K562 (cell line): Measurements from ENCODE around the gene ILF3. TPM values are rescaled to one million over a fixed set of nuclear protein-coding genes. Genes with fewer than 3 reads are reported as not detected.

ENCODE experiments used
- ATAC-seq: fragments of 200-7000 bp; cut with Tn5 transposase; 3 replicates; pipeline ENCODE4 v1.9.1; 2020; ENCODE audit warnings: moderate library complexity
- BruUV-seq: library from RNA; stranded (reverse); fragments of 400-500 nt; replicated peaks from 2 replicates; lab custom pipeline; 2021; lab: Mats Ljungman, UMichigan
- CTCF ChIA-PET: fragments of 300-600 bp; formaldehyde crosslinking; extraction: SDS; loops from one replicate; lab custom pipeline; 2021; ENCODE audit warnings: low intra/inter-chr PET ratio; lab: Yijun Ruan, JAX
- POLR2A ChIA-PET: fragments of 300-600, 350-650 bp; sonication (Branson Sonifier 250); formaldehyde crosslinking; extraction: SDS; loops from one replicate; lab custom pipeline; 2021; ENCODE audit warnings: antibody characterized with exemption, inconsistent platforms; lab: Yijun Ruan, JAX
- DNase-seq, 4 experiments: peaks; one replicate each; pipeline versions ENCODE4 v3.0.0 to v3.0.0-alpha.2; 2011 to 2018; ENCODE audit warnings: low spot score in 3 of 4, mixed read lengths in 3 of 4; ENCODE audit errors: extremely low read depth in 1 of 4
- FAIRE-seq: peaks from 2 replicates; lab custom pipeline; 2011; peaks lifted over from hg19 to GRCh38; lab: Jason Lieb, UNC
- H2AFZ ChIP-seq: 2 replicates; pipeline ENCODE4 v1.6.0; 2011; ENCODE audit warnings: low read depth, low read length, control low read depth, inconsistent platforms
- H3K27ac ChIP-seq: fragments of 200-600 bp; 3 replicates; pipeline ENCODE4 v1.8.0; 2011; ENCODE audit warnings: low read depth, mild to moderate bottlenecking, control low read depth, inconsistent platforms, low read length, moderate library complexity, mixed read lengths; ENCODE audit errors: extremely low read depth
- H3K27me3 ChIP-seq, 2 experiments: fragments of 300-600 bp in 1 of 2; 2 replicates in 1 of 2; 3 replicates in 1 of 2; pipeline versions ENCODE4 v1.6.0 to v1.8.0; 2011; ENCODE audit warnings: inconsistent platforms in 2 of 2, low read length in 2 of 2, mild to moderate bottlenecking in 1 of 2, mixed read lengths in 1 of 2, moderate library complexity in 1 of 2; ENCODE audit not compliant: control insufficient read depth in 2 of 2, insufficient read depth in 2 of 2
- H3K36me3 ChIP-seq: fragments of 300-600 bp; 3 replicates; pipeline ENCODE4 v1.8.0; 2011; ENCODE audit warnings: mild to moderate bottlenecking, low read length, inconsistent platforms; ENCODE audit not compliant: control insufficient read depth, insufficient read depth
- H3K4me1 ChIP-seq, 2 experiments: fragments of 200-600 bp in 1 of 2; replicated peaks in 1 of 2; 2 replicates in 1 of 2; 3 replicates in 1 of 2; pipeline versions ENCODE4 v1.5.1 to v1.8.0; 2011; ENCODE audit warnings: inconsistent platforms in 2 of 2, low read length in 2 of 2, mild to moderate bottlenecking in 1 of 2, mixed read lengths in 1 of 2, moderate library complexity in 1 of 2; ENCODE audit not compliant: control insufficient read depth in 2 of 2, insufficient read depth in 2 of 2
- H3K4me2 ChIP-seq: 2 replicates; pipeline ENCODE4 v1.6.1; 2011; ENCODE audit warnings: low read length, control low read depth, inconsistent platforms, mixed read lengths; ENCODE audit not compliant: insufficient read depth
- H3K4me3 ChIP-seq: fragments of 200-600 bp; sonication (generic), shearing (Covaris generic); 2 replicates; pipeline ENCODE4 v1.5.1; 2016; ENCODE audit warnings: control low read depth, inconsistent platforms
- H3K79me2 ChIP-seq: fragments of 200-600 bp; 3 replicates; pipeline ENCODE4 v1.8.0; 2011; ENCODE audit warnings: low read length, inconsistent platforms; ENCODE audit not compliant: control insufficient read depth, insufficient read depth
- H3K9ac ChIP-seq, 2 experiments: 2 replicates each; pipeline versions ENCODE4 v1.6.0 to v1.6.1; 2011; ENCODE audit warnings: low read depth in 2 of 2, low read length in 2 of 2, control low read depth in 1 of 2, inconsistent platforms in 1 of 2, mild to moderate bottlenecking in 1 of 2, mixed read lengths in 1 of 2; ENCODE audit not compliant: insufficient read depth in 1 of 2
- H3K9me1 ChIP-seq: one replicate; pipeline ENCODE4 v1.6.0; 2011; ENCODE audit warnings: inconsistent platforms, mild to moderate bottlenecking, low read length, moderate library complexity; ENCODE audit not compliant: control insufficient read depth, insufficient read depth
- H3K9me3 ChIP-seq: replicated peaks from 2 replicates; pipeline ENCODE4 v1.5.1; 2011; ENCODE audit warnings: low read depth, low read length, inconsistent platforms; ENCODE audit not compliant: control insufficient read depth, insufficient read depth
- H4K20me1 ChIP-seq: replicated peaks from 2 replicates; pipeline ENCODE4 v1.6.1; 2011; ENCODE audit warnings: low read length, inconsistent platforms, mixed read lengths; ENCODE audit not compliant: control insufficient read depth, insufficient read depth
- CHD1 ChIP-seq: fragments of 200-600 bp; sonication (generic); IDR thresholded peaks from one replicate; pipeline ENCODE4 v1.6.1; 2012; ENCODE audit warnings: mild to moderate bottlenecking, moderate library complexity, low read length, inconsistent platforms
- FOXJ3 ChIP-seq: sonication (generic); formaldehyde crosslinking; IDR thresholded peaks from 2 replicates; pipeline ENCODE4 v1.4.0; 2020; ENCODE audit warnings: mild to moderate bottlenecking, missing genetic modification reagents
- FOXO4 ChIP-seq: fragments of 450-650 bp; formaldehyde crosslinking; IDR thresholded peaks from 2 replicates; pipeline ENCODE4 v1.4.0; 2020; ENCODE audit warnings: mild to moderate bottlenecking, moderate library complexity
- GTF2F1 ChIP-seq: IDR thresholded peaks from 2 replicates; pipeline ENCODE4 v1.6.1; 2011; ENCODE audit warnings: low read depth, low read length, improper control_type of control experiment
- LARP7 ChIP-seq: fragments of 450-650 bp; IDR thresholded peaks from 2 replicates; pipeline ENCODE4 v1.6.1; 2016
- MCM5 ChIP-seq: fragments of 450-650 bp; IDR thresholded peaks from 2 replicates; pipeline ENCODE4 v1.6.1; 2016; ENCODE audit warnings: low read depth
- NRF1 ChIP-seq, 2 experiments: fragments of 450-650 bp; IDR thresholded peaks in 1 of 2; conservative IDR thresholded peaks in 1 of 2; 2 replicates each; pipeline ENCODE4 v1.6.1; 2014; ENCODE audit warnings: mild to moderate bottlenecking in 2 of 2
- SRSF3 ChIP-seq: fragments of 200-400 bp; formaldehyde crosslinking; IDR thresholded peaks from 2 replicates; pipeline ENCODE4 v1.6.1; 2016; ENCODE audit warnings: mild to moderate bottlenecking, low read length, moderate library complexity; ENCODE audit not compliant: insufficient read depth
- TAF7 ChIP-seq: fragments of 450-650 bp; IDR thresholded peaks from 2 replicates; pipeline ENCODE4 v1.6.1; 2016; ENCODE audit warnings: missing genetic modification characterization, missing compliant biosample characterization
- TFAM ChIP-seq: fragments of 250-450 bp; sonication (Bioruptor Pico); conservative IDR thresholded peaks from 2 replicates; pipeline ENCODE4 v1.5.0; 2021; ENCODE audit warnings: mild to moderate bottlenecking, moderate library complexity
- TRIM24 ChIP-seq, 2 experiments: fragments of 450-650 bp; IDR thresholded peaks; 2 replicates each; pipeline ENCODE4 v1.6.1; 2016
- ZNF24 ChIP-seq: fragments of 450-650 bp; IDR thresholded peaks from 2 replicates; pipeline ENCODE4 v1.6.1; 2016
- ZNF408 ChIP-seq: fragments of 250-450 bp; sonication (Bioruptor Pico); IDR thresholded peaks from 2 replicates; pipeline ENCODE4 v1.4.0; 2020; ENCODE audit warnings: low read depth, mild to moderate bottlenecking, moderate library complexity
- ZNF778 ChIP-seq: fragments of 450-650 bp; formaldehyde crosslinking; IDR thresholded peaks from 2 replicates; pipeline ENCODE4 v1.4.0; 2020; ENCODE audit warnings: mild to moderate bottlenecking, moderate library complexity
- WGBS: fragments of 100-300 bp; shearing (Covaris generic); methylation state at CpG from one replicate; pipeline ENCODE4 v1.1.6; 2016; ENCODE audit warnings: low coverage, mixed read lengths; ENCODE audit not compliant: insufficient coverage; ENCODE audit errors: missing lambda C conversion rate; 5-methylcytosine and 5-hydroxymethylcytosine counted together
- in situ Hi-C: fragments of 300-500 bp; cut with MboI; formaldehyde crosslinking; loops from 4 replicates; pipeline ENCODE4 v1.15.0; 2018; ENCODE audit warnings: inconsistent platforms, mixed read lengths
- intact Hi-C: fragments of 100-400 bp; cut with micrococcal nuclease; formaldehyde crosslinking; loops from 2 replicates; pipeline ENCODE4 v1.14.2; 2022
- polyA plus RNA-seq, 8 experiments: library from polyadenylated mRNA; depleted of rRNA in 4 of 8; stranded (reverse) in 5 of 8; unstranded in 3 of 8; fragments of >200 nt; fragmentation: Nextera tagmentation in 2 of 8; fragmentation: Illumina TruSeq in 1 of 8; extraction: Ambion mirVana in 2 of 8; extraction: Trizol in 1 of 8; gene quantifications; 2 replicates each; pipeline versions ENCODE4 v1.2.1 to v1.2.3, GENCODE V29; 2011 to 2014; ENCODE audit warnings: inconsistent platforms in 1 of 8, missing spikeins in 1 of 8
- total RNA-seq, 7 experiments: library from RNA; depleted of rRNA in 6 of 7; stranded (reverse); fragments of >200 nt in 6 of 7; fragmentation: Illumina TruSeq in 2 of 7; extraction: Trizol in 2 of 7; gene quantifications; 2 replicates each; pipeline versions ENCODE4 v1.2.1 to v1.2.3, GENCODE V29; 2011 to 2021; ENCODE audit warnings: low replicate concordance in 1 of 7

ILF3 gene
- total and polyA plus RNA-seq, 9 of the 15 experiments (the other 6 are each of a cell fraction or from before 2014, with no cell fraction given): 26.0 to 453 (median 175) TPM

GRCh38 chr19:10708291-10708690 is 54.1 kb downstream of the ILF3 start:
- in situ Hi-C loops (no loop called here), intact Hi-C loops (no loop called here)
- no peaks in the 10 kb centered on the region for H4K20me1 ChIP-seq
- no peak overlapping the region for H3K4me2 ChIP-seq
- BruUV-seq: no TSS peak
- H3K9me3 ChIP-seq: no peaks in the 10 kb centered on the region
- no peak for FAIRE-seq
- WGBS: 93% methylated on average over 7 of the region's 7 CpGs
- no peak for ATAC-seq
- H3K9me1 ChIP-seq: no peaks in the 10 kb centered on the region
- H3K27me3 ChIP-seq: no peaks in the 10 kb centered on the region
- peaks cover 0 to 13% of the 10 kb centered on the region in 2 experiments; a peak in 2 of 5 replicates for H3K4me1 ChIP-seq
- peaks cover 23% of the 10 kb centered on the region; the same call in 1 of the 3 replicates for H3K36me3 ChIP-seq
- DNase-seq: no peak
- no peak overlapping the region for H3K27ac ChIP-seq
- H2AFZ ChIP-seq: no peak overlapping the region
- TF ChIP-seq MCM5 (no peak), SRSF3 (no peak), CHD1 (no peak), FOXJ3 (CRISPR knock-in tag) (no peak), TFAM (no peak), GTF2F1 (no peak), ZNF408 (CRISPR knock-in tag) (no peak)
- ChIA-PET POLR2A (interaction anchor here (0.9 kb wide), 1 partner anchor 8 kb away, joined by 3 read pairs; no protein-coding TSS in a partner anchor), CTCF (no interaction called here)
- H3K79me2 ChIP-seq: no peaks in the 10 kb centered on the region
- no peak overlapping the region for H3K4me3 ChIP-seq
- no peak overlapping the region for H3K9ac ChIP-seq

- CTCF ChIA-PET: no interaction called here
- TF ChIP-seq NRF1 (conservative IDR thresholded peaks at IDR 0.05 in 1 of 2, IDR thresholded peaks at IDR 0.05 in 1 of 2): no peak
- no peak for TF ChIP-seq TRIM24 (IDR thresholded peaks at IDR 0.05)
- no peak for TF ChIP-seq ZNF778 (CRISPR knock-in tag)
- no peak for TF ChIP-seq LARP7
- TF ChIP-seq TAF7 (tag): no peak
- TF ChIP-seq FOXO4 (CRISPR knock-in tag): no peak
- no peak for TF ChIP-seq ZNF24
- TF ChIP-seq, all 486 proteins: peak for 0
- H3K4me1 ChIP-seq: peaks cover under 1 to 17% of the 10 kb centered on the region in 2 experiments; a peak in 3 of 5 replicates
- H4K20me1 ChIP-seq: no peaks in the 10 kb centered on the region
- no peaks in the 10 kb centered on the region for H3K79me2 ChIP-seq
- H3K36me3 ChIP-seq: peaks cover 28% of the 10 kb centered on the region; the same call in 1 of the 3 replicates
- H2AFZ ChIP-seq: no peak overlapping the region
- no peak overlapping the region for H3K4me2 ChIP-seq
- H3K27ac ChIP-seq: no peak overlapping the region
- DNase-seq: no peak
- no peak overlapping the region for H3K4me3 ChIP-seq
- H3K9me1 ChIP-seq: no peaks in the 10 kb centered on the region
- ATAC-seq: no peak
- intact Hi-C loops (no loop called here), in situ Hi-C loops (no loop called here)
- H3K27me3 ChIP-seq: no peaks in the 10 kb centered on the region
- no peaks in the 10 kb centered on the region for H3K9me3 ChIP-seq
- no peak for FAIRE-seq
- WGBS: 89% methylated on average over 13 of the region's 14 CpGs
- POLR2A ChIA-PET: no interaction called here
- no peak overlapping the region; a peak in 1 of 4 replicates for H3K9ac ChIP-seq
- no TSS peak for BruUV-seq
Observed at GRCh38 chr19:10712045-10712444, 57.9 kb downstream of the ILF3 start.
